Measurements from ENCODE around the gene RYR1.
A peak's percentile ranks its signal among the peaks of the same experiment; 100 is the strongest.
"Not testable (repeated sequence)": the region's sequence is repeated elsewhere in the genome, so short reads cannot be mapped to it uniquely, and the experiment has no call there.

The RYR1 gene

GRCh38 chr19:38490861-38491260 is 57.4 kb downstream of the RYR1 start:
- DNase-seq (ENCODE audit: low spot score): no peak

- no peak for DNase-seq (ENCODE audit: low spot score)
Measured at GRCh38 chr19:38492181-38492813, 58.8 kb downstream of the RYR1 start.

GRCh38 chr19:38494379-38494778 is 60.9 kb downstream of the RYR1 start:
- DNase-seq (ENCODE audit: low spot score): no peak

GRCh38 chr19:38495375-38495774 is 61.9 kb downstream of the RYR1 start:
- not testable (repeated sequence) for DNase-seq (ENCODE audit: low spot score)

- no peak for DNase-seq (ENCODE audit: low spot score)
Measured at GRCh38 chr19:38496116-38496515, 62.6 kb downstream of the RYR1 start.

GRCh38 chr19:38496603-38497487 is 63.4 kb downstream of the RYR1 start:
- DNase-seq (ENCODE audit: low spot score): no peak

GRCh38 chr19:38497907-38498306 is 64.4 kb downstream of the RYR1 start:
- DNase-seq (ENCODE audit: low spot score): no peak

GRCh38 chr19:38499532-38499931 is 66.0 kb downstream of the RYR1 start:
- DNase-seq (ENCODE audit: low spot score): no peak

GRCh38 chr19:38500450-38500849 is 67.0 kb downstream of the RYR1 start:
- no peak for DNase-seq (ENCODE audit: low spot score)

GRCh38 chr19:38502410-38503076 is 69.1 kb downstream of the RYR1 start:
- peak; percentile 53 for DNase-seq (ENCODE audit: low spot score)

- no peak for DNase-seq (ENCODE audit: low spot score)
Measured at GRCh38 chr19:38503077-38503410, 69.6 kb downstream of the RYR1 start.

- no peak for DNase-seq (ENCODE audit: low spot score)
Measured at GRCh38 chr19:38505958-38506357, 72.5 kb downstream of the RYR1 start.

GRCh38 chr19:38506375-38506722 is 72.9 kb downstream of the RYR1 start:
- DNase-seq (ENCODE audit: low spot score): no peak

GRCh38 chr19:38506723-38507550 is 73.4 kb downstream of the RYR1 start:
- peak; percentile 73 for DNase-seq (ENCODE audit: low spot score)

- DNase-seq (ENCODE audit: low spot score): no peak
Measured at GRCh38 chr19:38507551-38508127, 74.1 kb downstream of the RYR1 start.

- no peak for DNase-seq (ENCODE audit: low spot score)
Measured at GRCh38 chr19:38508507-38508906, 75.0 kb downstream of the RYR1 start.

GRCh38 chr19:38509027-38509426 is 75.5 kb downstream of the RYR1 start:
- no peak for DNase-seq (ENCODE audit: low spot score)

GRCh38 chr19:38511074-38511708 is 77.7 kb downstream of the RYR1 start:
- DNase-seq (ENCODE audit: low spot score): no peak

GRCh38 chr19:38512277-38512676 is 78.8 kb downstream of the RYR1 start:
- DNase-seq (ENCODE audit: low spot score): no peak

GRCh38 chr19:38513156-38513555 is 79.7 kb downstream of the RYR1 start:
- DNase-seq (ENCODE audit: low spot score): not testable (repeated sequence)

- no peak for DNase-seq (ENCODE audit: low spot score)
Measured at GRCh38 chr19:38513762-38514167, 80.3 kb downstream of the RYR1 start.
